WTC11 (cell line): Measurements from ENCODE around the gene CCNL1. TPM values are rescaled to one million over a fixed set of nuclear protein-coding genes. Genes with fewer than 3 reads are reported as not detected.

Experiments
- ATAC-seq: fragments of 200-7000 bp; cut with Tn5 transposase; 2 replicates; pipeline ENCODE4 v1.10.0; 2021; ENCODE audit warnings: mild to moderate bottlenecking, moderate library complexity
- CTCF ChIA-PET: fragments of 300-600 bp; sonication (Branson Sonifier 250); formaldehyde crosslinking; loops from one replicate; lab custom pipeline; 2021; ENCODE audit warnings: antibody characterized with exemption; lab: Charles Lee
- POLR2A ChIA-PET: fragments of 350-600 bp; sonication (Branson Sonifier 250); formaldehyde crosslinking; loops from one replicate; lab custom pipeline; 2021; ENCODE audit warnings: antibody characterized with exemption; lab: Charles Lee
- DNase-seq: peaks from one replicate; pipeline ENCODE4 v3.0.0; 2021; ENCODE audit warnings: low spot score
- H3K27ac Mint-ChIP-seq: 2 replicates; pipeline ENCODE4 v1.8.0; 2021; ENCODE audit warnings: mixed read lengths
- H3K27me3 Mint-ChIP-seq: 2 replicates; pipeline ENCODE4 v1.8.0; 2021; ENCODE audit warnings: low read depth, mild to moderate bottlenecking, moderate library complexity, mixed read lengths
- H3K36me3 Mint-ChIP-seq: 2 replicates; pipeline ENCODE4 v1.8.0; 2021; ENCODE audit warnings: mixed read lengths
- H3K4me1 Mint-ChIP-seq: 2 replicates; pipeline ENCODE4 v1.8.0; 2022; ENCODE audit warnings: mixed read lengths
- H3K4me3 Mint-ChIP-seq: 2 replicates; pipeline ENCODE4 v1.8.0; 2021; ENCODE audit warnings: mild to moderate bottlenecking, moderate library complexity, mixed read lengths
- H3K9me3 Mint-ChIP-seq: 2 replicates; pipeline ENCODE4 v1.8.0; 2021; ENCODE audit warnings: mixed read lengths
- FOXK1 ChIP-seq: sonication (generic); formaldehyde crosslinking; IDR thresholded peaks from 2 replicates; pipeline ENCODE4 v1.8.0; 2022; ENCODE audit warnings: mild to moderate bottlenecking, moderate library complexity, missing genetic modification reagents
- FOXP1 ChIP-seq: sonication (generic); formaldehyde crosslinking; IDR thresholded peaks from 2 replicates; pipeline ENCODE4 v1.8.0; 2022; ENCODE audit warnings: missing genetic modification reagents, mild to moderate bottlenecking, moderate library complexity, borderline replicate concordance
- JUN ChIP-seq: sonication (generic); formaldehyde crosslinking; IDR thresholded peaks from 2 replicates; pipeline ENCODE4 v1.8.0; 2023; ENCODE audit warnings: mild to moderate bottlenecking, missing genetic modification reagents
- MYBL2 ChIP-seq: sonication (generic); formaldehyde crosslinking; IDR thresholded peaks from 2 replicates; pipeline ENCODE4 v1.8.1; 2023; ENCODE audit warnings: mild to moderate bottlenecking, moderate library complexity, missing genetic modification reagents
- NR1H2 ChIP-seq: sonication (generic); formaldehyde crosslinking; IDR thresholded peaks from 2 replicates; pipeline ENCODE4 v1.9.0; 2021; ENCODE audit warnings: mild to moderate bottlenecking, moderate library complexity, missing genetic modification reagents
- OVOL2 ChIP-seq: fragments of 250-450 bp; sonication (Bioruptor Pico); IDR thresholded peaks from 2 replicates; pipeline ENCODE4 v1.9.0; 2021; ENCODE audit warnings: mild to moderate bottlenecking, borderline replicate concordance
- SMAD4 ChIP-seq: sonication (generic); formaldehyde crosslinking; IDR thresholded peaks from 2 replicates; pipeline ENCODE4 v1.8.0; 2022; ENCODE audit warnings: mild to moderate bottlenecking, missing genetic modification reagents
- ZBTB21 ChIP-seq: sonication (generic); formaldehyde crosslinking; IDR thresholded peaks from 2 replicates; pipeline ENCODE4 v1.8.1; 2023; ENCODE audit warnings: mild to moderate bottlenecking, missing genetic modification reagents, borderline replicate concordance
- ZNF121 ChIP-seq: sonication (generic); formaldehyde crosslinking; IDR thresholded peaks from 2 replicates; pipeline ENCODE4 v1.8.0; 2023; ENCODE audit warnings: missing genetic modification reagents
- ZNF423 ChIP-seq: fragments of 250-450 bp; sonication (Bioruptor Pico); IDR thresholded peaks from 2 replicates; pipeline ENCODE4 v2.1.2; 2022; ENCODE audit warnings: mild to moderate bottlenecking, moderate library complexity
- ZNF671 ChIP-seq: fragments of 250-450 bp; sonication (Bioruptor Pico); IDR thresholded peaks from 2 replicates; pipeline ENCODE4 v1.8.0; 2021; ENCODE audit warnings: mild to moderate bottlenecking
- total RNA-seq: library from RNA; stranded (reverse); gene quantifications from 3 replicates; pipeline ENCODE4 v1.2.3, GENCODE V29; 2021
- TF ChIP-seq, protein P1 (sequence below): fragments of 200-600 bp; IDR thresholded peaks from 2 replicates; pipeline ENCODE4 v1.8.0; 2022; ENCODE audit warnings: antibody characterized with exemption
- TF ChIP-seq, protein P2 (sequence below): fragments of 250-450 bp; sonication (Bioruptor Pico); IDR thresholded peaks from 2 replicates; pipeline ENCODE4 v1.9.0; 2021; ENCODE audit warnings: mild to moderate bottlenecking, borderline replicate concordance
- TF ChIP-seq, protein P3 (sequence below): sonication (generic); formaldehyde crosslinking; IDR thresholded peaks from 2 replicates; pipeline ENCODE4 v1.8.0; 2022; ENCODE audit warnings: mild to moderate bottlenecking, missing genetic modification reagents
- TF ChIP-seq, protein P4 (sequence below): sonication (generic); formaldehyde crosslinking; IDR thresholded peaks from 2 replicates; pipeline ENCODE4 v1.8.0; 2023; ENCODE audit warnings: mild to moderate bottlenecking, missing genetic modification reagents

The CCNL1 gene
- total RNA-seq, 1 experiment from 2014 or later: 79.6 TPM

DNA sequence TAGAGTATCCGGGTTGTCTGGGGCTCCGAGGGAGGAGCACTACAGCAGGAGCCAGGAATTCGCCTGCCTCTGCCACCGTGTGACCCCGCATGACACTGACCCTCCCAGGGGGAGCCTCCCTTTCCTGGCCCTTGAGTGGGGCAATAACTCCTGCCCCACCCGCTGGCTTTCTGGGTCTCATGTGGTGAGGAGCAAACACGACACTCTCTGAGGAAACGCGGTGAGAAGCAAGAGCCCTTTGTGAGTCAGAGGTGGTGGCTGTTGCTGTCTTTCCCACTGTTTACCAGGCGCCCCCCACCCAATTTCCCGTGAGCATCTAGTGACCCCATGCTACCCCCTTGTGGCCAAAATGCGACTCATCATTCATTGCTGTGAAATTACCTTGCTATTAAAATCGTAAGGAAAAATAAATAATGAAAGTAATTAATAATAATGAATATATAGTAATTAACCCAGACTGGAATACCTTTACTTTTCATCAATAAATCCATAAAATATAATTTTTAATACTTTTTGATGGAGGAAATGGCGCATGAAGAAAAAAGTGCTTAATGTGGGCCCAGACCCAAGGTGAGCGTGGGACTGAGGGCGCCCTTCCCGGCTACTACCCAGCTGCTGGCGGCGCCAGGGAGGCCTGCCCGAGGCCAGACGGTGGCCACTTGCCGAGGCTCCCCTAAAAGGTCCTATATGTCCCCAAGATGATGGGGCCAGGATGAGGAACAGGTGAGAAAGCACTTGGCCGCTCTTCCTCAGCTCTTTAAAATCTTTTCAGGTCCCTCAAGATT is 29.3 kb downstream of the CCNL1 start (continued):
- no peak for TF ChIP-seq NR1H2
- TF ChIP-seq, protein P1, sequence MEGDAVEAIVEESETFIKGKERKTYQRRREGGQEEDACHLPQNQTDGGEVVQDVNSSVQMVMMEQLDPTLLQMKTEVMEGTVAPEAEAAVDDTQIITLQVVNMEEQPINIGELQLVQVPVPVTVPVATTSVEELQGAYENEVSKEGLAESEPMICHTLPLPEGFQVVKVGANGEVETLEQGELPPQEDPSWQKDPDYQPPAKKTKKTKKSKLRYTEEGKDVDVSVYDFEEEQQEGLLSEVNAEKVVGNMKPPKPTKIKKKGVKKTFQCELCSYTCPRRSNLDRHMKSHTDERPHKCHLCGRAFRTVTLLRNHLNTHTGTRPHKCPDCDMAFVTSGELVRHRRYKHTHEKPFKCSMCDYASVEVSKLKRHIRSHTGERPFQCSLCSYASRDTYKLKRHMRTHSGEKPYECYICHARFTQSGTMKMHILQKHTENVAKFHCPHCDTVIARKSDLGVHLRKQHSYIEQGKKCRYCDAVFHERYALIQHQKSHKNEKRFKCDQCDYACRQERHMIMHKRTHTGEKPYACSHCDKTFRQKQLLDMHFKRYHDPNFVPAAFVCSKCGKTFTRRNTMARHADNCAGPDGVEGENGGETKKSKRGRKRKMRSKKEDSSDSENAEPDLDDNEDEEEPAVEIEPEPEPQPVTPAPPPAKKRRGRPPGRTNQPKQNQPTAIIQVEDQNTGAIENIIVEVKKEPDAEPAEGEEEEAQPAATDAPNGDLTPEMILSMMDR: peak; percentile 69
- TF ChIP-seq, protein P2, sequence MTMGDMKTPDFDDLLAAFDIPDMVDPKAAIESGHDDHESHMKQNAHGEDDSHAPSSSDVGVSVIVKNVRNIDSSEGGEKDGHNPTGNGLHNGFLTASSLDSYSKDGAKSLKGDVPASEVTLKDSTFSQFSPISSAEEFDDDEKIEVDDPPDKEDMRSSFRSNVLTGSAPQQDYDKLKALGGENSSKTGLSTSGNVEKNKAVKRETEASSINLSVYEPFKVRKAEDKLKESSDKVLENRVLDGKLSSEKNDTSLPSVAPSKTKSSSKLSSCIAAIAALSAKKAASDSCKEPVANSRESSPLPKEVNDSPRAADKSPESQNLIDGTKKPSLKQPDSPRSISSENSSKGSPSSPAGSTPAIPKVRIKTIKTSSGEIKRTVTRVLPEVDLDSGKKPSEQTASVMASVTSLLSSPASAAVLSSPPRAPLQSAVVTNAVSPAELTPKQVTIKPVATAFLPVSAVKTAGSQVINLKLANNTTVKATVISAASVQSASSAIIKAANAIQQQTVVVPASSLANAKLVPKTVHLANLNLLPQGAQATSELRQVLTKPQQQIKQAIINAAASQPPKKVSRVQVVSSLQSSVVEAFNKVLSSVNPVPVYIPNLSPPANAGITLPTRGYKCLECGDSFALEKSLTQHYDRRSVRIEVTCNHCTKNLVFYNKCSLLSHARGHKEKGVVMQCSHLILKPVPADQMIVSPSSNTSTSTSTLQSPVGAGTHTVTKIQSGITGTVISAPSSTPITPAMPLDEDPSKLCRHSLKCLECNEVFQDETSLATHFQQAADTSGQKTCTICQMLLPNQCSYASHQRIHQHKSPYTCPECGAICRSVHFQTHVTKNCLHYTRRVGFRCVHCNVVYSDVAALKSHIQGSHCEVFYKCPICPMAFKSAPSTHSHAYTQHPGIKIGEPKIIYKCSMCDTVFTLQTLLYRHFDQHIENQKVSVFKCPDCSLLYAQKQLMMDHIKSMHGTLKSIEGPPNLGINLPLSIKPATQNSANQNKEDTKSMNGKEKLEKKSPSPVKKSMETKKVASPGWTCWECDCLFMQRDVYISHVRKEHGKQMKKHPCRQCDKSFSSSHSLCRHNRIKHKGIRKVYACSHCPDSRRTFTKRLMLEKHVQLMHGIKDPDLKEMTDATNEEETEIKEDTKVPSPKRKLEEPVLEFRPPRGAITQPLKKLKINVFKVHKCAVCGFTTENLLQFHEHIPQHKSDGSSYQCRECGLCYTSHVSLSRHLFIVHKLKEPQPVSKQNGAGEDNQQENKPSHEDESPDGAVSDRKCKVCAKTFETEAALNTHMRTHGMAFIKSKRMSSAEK (CRISPR knock-in tag): no peak
- TF ChIP-seq FOXP1: no peak
- no peak for TF ChIP-seq ZBTB21
- TF ChIP-seq FOXK1 (CRISPR knock-in tag): 0 out of 2 replicates have a peak, but pooled peaks have one; percentile 55
- TF ChIP-seq ZNF671 (CRISPR knock-in tag): no peak
- no peak for TF ChIP-seq OVOL2 (CRISPR knock-in tag)
- TF ChIP-seq SMAD4 (CRISPR knock-in tag): no peak
- no peak for TF ChIP-seq JUN (CRISPR knock-in tag)

DNA sequence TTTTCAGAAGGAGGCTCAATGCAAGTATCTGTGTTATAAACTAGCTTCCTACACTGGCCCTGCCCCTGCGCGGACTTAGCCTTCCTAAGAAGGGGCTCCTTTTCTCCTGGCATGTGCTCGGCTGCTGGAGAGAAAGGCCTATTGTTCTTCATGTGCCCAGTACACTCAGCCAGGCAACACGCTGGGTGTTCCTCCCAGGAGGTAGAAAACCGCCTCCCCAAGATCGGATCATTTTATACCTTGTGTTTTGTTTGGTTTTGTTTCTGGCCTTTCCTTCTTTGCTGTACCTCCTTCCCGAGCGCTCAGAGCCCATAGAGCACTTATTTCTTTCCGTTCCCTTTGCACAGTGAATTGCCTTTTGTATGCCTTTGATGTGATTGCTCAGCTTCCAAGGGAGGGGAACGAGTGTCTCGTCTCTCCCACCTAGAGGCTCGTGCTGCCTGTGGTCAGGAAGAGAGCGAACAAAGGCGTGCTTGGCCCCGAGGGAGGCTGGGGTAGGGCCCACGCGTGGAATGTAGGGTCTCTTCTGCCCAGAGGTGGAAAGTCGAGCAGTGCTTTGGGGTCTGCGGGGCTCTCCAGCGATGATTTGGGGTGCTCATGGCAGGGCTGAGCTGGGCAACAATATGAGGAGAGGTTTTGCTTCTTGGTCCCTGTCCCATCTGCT is 30.0 kb downstream of the CCNL1 start:
- Mint-ChIP-seq H3K4me1 (peaks cover 24% of the 10 kb centered on the region), H3K27me3 (no peaks in the 10 kb centered on the region; the same call in 1 of the 2 replicates), H3K36me3 (no peaks in the 10 kb centered on the region), H3K4me3 (peak overlapping the region; percentile 53), H3K9me3 (no peaks in the 10 kb centered on the region), H3K27ac (peak overlapping the region; percentile 67; the same call in 1 of the 2 replicates)
- TF ChIP-seq ZNF121 (CRISPR knock-in tag) (0 out of 2 replicates have a peak, but pooled peaks have one; percentile 36), ZNF423 (CRISPR knock-in tag) (peak; percentile 16; the same call in 1 of the 2 replicates), MYBL2 (0 out of 2 replicates have a peak, but pooled peaks have one; percentile 9)
- TF ChIP-seq, protein P3, sequence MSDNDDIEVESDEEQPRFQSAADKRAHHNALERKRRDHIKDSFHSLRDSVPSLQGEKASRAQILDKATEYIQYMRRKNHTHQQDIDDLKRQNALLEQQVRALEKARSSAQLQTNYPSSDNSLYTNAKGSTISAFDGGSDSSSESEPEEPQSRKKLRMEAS (CRISPR knock-in tag): 0 out of 2 replicates have a peak, but pooled peaks have one; percentile 5
- TF ChIP-seq, protein P4, sequence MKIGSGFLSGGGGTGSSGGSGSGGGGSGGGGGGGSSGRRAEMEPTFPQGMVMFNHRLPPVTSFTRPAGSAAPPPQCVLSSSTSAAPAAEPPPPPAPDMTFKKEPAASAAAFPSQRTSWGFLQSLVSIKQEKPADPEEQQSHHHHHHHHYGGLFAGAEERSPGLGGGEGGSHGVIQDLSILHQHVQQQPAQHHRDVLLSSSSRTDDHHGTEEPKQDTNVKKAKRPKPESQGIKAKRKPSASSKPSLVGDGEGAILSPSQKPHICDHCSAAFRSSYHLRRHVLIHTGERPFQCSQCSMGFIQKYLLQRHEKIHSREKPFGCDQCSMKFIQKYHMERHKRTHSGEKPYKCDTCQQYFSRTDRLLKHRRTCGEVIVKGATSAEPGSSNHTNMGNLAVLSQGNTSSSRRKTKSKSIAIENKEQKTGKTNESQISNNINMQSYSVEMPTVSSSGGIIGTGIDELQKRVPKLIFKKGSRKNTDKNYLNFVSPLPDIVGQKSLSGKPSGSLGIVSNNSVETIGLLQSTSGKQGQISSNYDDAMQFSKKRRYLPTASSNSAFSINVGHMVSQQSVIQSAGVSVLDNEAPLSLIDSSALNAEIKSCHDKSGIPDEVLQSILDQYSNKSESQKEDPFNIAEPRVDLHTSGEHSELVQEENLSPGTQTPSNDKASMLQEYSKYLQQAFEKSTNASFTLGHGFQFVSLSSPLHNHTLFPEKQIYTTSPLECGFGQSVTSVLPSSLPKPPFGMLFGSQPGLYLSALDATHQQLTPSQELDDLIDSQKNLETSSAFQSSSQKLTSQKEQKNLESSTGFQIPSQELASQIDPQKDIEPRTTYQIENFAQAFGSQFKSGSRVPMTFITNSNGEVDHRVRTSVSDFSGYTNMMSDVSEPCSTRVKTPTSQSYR (CRISPR knock-in tag): no peak
- DNase-seq (no peak), ATAC-seq (peak; percentile 37)
- ChIA-PET POLR2A (interaction anchor here (1.2 to 1.6 kb wide), 2 partner anchors 41 to 455 kb away, joined by 3 to 4 read pairs; partner anchors contain the start of gene TIPARP), CTCF (interaction anchor here (0.9 to 1.6 kb wide), 7 partner anchors 10 to 455 kb away, joined by 3 to 5 read pairs (median 3); partner anchors contain the start of gene TIPARP)
